ENCODE data around the gene PARD6G.
"Not testable (repeated sequence)": the region's sequence is repeated elsewhere in the genome, so short reads cannot be mapped to it uniquely, and the experiment has no call there.

Gene PARD6G

GRCh38 chr18:80247393-80247841, at the start of gene PARD6G:
Gene PARD6G (minus strand): TSS chr18:80247514. CDS start chr18:80247348, 166 bp downstream.
- DNase-seq, result no peak

- not testable (repeated sequence) for DNase-seq
Observed at GRCh38 chr18:80262241-80263033, 15.1 kb upstream of the PARD6G start.

GRCh38 chr18:80259610-80260009, 12.3 kb upstream of the PARD6G start:
- no peak for DNase-seq

GRCh38 chr18:80258640-80259039, 11.3 kb upstream of the PARD6G start:
- no peak for DNase-seq

- DNase-seq, result not testable (repeated sequence)
Observed at GRCh38 chr18:80257579-80258543, 10.5 kb upstream of the PARD6G start.

DNA sequence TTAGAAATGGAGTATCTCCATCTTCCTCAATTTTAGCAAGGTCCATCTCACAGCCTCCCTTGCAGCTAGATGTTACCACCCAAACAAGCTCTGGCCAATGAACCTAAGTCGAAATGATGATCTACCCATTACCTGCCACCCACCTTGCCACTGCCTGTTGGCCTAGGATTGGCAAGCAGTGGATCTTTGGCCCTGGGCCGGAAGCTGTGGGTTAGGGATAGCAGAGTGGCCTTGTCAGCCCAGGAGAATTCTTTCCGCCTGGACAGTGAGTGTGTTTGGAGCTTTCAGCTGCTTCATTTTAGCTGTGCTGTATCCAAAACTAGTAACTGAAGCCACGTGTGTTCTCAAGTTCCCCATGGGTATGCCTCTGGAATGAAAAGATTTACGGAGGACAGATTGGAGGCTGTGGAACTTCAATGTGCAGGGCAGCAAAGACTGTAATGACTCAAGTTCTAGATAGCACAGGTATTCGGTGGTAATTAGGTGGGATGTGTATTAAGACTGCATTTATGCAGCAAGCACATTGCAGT, 7.7 kb upstream of the PARD6G start:
- no peak for DNase-seq

DNA sequence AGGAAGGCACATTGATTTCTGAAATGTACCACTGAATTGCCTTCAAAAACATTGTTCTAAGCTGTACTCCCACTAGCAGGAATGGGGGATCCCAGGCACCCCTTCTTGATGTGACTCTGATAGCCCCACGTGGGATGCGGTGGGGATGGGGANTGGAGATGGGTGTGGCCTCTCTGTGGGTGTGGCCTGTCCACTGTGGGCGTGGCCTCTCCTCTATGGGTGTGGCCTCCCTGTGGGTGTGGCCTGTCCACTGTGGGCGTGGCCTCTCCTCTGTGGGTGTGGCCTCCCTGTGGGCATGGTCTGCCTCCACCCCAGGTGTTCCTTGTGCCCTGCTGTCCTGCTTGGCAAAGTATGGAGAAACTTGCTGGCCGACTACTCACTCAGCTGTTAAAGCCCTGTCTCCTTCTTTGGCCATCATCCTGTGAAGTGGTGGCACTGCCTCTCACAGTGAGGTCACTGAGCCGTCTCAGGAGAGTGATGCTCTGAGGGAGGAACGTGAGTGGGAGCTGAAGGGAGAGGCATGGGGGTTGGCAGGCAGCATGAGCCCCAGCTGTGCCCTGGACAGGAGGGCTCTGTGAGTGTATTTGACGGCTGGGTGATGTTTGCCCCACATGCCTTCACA, 6.7 kb upstream of the PARD6G start:
- DNase-seq, result no peak

DNA sequence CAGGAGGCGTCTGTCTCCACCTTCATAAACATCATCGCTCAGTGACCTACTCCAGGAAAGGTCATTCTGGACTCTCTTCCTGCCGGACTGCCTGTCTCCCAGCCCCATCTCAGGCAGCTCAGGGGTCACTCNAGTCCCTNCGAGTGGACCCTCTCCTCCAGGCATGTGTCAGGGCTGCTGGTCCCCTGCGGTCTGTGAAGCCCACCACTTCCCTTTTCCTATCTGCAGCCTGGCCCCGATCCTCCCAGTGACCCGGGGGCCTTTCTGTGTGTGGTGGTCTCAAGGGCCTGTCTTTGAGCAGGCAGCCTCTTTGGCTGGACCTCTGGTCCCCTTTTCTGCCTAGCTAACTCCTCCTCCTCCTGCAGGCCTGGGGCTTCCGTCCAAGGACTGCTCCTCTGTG, 5.9 kb upstream of the PARD6G start:
- DNase-seq, result no peak

DNA sequence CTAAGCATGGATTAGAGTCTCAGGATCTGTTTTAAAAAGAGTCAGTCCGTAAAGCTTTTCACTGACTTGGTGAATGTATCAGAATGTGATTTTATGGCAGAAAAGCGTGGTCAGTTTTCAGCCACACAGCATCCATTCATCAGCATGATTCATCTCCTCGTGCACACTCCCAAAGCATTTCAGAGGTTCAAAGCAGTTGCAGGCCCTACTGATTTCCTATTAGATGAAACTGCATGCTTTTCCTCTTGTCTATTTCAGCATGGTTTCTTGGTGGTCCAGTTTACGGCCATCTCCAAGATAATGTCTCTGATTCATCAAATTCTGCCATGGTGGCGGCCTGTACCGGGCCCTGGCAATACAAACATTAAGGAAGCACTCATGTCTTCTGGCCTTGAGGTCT, 4.8 kb upstream of the PARD6G start:
- no peak for DNase-seq

DNA sequence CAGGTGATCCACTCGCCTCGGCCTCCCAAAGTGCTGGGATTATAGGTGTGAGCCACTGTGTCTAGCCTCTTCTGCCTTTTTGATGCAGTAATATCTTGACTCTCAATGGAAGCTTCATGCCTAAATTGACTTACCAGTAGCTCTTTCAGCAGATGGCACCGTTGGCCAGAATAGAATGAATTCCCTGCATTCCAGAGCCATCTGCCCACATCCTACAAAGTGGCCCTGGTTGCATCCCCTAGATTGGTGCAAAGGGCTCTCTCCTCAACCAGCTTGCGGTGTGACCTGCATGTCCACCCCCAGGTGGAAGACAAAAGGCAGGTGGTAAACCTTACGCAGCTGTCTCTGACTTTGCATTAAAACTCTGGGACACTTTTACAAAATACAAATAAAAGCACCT, 4.4 kb upstream of the PARD6G start:
- no peak for DNase-seq

DNA sequence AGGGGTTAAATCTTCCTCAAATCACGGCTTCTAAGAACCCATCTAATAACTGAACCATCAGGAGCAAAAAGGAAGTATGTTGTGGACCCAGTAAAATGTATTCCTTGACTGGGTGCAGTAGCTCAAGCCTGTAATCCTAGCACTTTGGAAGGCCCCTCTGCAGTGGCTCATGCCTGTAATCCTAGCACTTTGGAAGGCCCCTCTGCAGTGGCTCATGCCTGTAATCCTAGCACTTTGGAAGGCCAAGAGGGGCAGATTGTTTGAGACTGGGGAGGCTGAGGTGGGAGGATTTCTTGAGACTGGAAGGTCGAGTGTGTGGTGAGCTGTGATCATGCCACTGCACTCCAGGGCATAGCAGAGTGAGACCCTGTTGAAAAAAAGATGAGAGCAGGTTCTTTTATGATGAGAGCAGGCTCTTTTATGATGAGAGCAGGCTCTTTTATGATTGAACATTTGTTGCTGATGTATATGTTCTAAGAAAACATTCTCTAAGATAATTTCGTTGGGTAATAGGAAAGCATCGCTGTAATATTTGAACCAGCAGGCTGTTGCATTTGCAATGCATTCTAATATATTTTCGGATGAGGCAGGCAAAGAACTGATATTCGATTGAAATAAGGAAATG, 3.5 kb upstream of the PARD6G start:
- DNase-seq, result no peak

DNA sequence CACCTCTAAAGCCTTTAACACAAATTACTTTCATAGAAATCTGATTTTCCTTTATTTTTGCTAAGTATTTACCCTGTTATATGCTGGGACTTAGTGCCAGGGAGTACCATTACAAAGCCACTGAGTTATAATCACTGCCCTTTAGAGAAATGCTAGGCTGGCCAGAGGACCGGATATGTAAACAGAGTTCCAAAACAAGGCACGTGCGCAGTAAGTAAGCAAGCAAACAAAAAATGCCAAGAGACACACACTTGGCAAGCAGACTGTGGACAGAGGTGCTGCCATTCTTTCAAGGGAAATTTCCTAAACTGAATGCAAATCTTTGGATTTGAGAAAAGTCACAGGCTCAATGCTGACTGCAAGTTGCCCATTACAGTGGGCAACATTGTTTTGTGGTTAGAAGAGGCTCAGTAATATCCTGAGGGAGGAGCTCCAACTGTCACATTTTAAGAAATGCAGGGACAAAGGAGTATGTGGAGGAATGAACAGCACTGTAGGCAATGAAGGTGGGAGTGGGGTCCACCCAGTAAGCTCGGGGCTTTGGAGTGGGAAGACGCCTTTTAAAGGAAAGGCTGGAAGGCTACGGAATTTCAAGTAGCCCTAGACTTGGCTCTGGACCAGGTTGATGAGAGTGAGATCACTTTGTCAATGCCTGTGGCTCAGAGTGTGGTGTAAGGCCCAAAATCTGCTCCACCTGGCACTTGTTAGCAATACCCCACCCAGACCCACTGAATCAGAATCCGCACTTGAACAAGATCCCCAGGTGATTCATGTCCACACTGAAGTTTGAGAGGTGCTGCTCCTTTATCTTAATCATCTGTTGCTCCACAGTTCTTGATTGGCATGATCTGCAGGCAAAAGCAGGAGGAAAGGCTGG, 2.1 kb upstream of the PARD6G start:
- DNase-seq, result no peak

- no peak for DNase-seq
Observed at GRCh38 chr18:80246445-80247392, 595 bp downstream of the PARD6G start.

DNA sequence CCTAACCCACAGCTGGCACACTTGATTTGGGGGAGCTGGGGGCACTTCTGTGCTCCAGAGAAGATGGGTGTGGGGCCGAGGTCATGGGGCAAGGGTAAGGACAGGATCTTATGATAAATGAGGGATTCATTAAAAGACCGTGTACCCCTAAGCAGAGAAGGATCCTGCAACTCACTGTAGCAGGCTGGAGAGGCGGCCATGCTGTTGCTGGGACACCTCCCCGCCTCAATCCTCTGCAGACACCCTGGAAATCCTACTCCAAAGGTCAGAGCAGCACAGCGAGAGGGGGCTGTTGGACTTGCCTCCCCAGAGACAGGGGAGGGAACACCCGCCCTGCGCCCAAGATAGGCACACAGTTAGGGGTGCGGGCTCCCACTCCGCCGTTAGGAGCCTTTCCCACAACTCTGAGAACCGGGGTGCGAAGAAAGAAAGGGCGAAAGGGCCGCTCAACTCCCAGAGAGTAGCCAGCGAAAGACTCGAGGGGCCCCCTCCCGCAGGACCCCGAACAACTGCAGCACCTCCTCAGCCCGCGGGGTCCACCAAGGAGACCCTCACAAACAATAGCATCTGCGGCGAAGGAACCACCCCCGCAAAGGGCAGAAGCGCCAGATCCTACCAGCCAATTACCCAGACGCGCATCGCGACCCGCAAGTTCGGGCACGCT, 1.4 kb downstream of the PARD6G start:
- no peak for DNase-seq

DNA sequence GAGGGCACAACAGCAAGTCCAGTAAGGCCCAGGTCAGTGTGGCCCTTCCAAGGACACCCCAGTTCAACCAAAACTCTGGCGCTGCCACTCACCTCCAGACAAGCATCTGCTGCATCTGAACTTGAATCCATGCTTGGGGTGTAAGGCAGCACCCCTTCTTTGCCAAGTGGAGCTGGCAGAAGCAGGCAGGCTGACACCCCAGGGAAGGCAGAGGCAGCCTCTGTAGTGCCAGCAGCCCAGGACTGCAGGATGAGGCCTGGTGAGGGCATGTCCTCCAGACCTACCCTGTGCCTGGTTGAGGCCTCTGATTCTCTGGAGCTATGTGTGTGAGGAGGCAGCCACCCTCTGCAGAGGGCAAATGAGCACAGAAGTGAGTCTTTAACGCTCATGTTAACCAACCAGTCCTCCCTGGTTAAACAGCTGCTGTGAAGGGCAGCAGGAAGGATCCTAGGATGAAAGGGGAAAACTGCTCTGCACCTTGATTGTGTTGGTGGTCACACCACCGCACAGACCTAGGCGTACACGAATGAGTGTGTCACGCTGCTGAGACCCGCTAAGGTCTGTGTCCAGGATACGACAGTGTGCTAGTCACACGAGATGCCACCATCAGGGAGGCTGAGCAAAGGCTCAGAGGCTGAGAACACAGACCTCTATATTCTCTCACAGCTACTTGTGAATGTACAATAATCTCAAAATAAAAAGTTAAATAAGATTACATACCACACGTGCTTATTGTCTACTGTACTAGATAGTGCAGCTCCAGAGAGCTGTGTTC, 2.2 kb downstream of the PARD6G start:
- no peak for DNase-seq

DNA sequence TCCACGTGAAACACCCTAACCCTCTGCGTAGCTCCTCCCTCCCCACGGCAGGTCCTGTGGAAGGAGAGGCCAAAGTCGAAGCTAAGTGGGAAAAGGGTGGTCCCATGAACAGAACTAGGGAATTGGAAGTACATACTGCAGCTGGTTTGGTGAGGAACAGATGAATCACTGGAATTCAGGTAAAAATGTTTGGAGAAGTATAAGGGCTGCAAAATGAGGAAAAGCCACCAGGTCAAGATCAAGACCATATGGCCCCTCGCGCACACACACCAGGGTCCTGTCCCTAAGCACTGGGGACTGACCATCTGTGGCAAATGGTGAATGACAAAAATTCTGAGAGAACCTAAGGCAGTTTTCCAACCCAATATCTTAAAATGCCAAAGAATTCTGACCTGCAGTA, 3.1 kb downstream of the PARD6G start:
- no peak for DNase-seq

- no peak for DNase-seq
Observed at GRCh38 chr18:80243204-80243603, 4.1 kb downstream of the PARD6G start.

GRCh38 chr18:80241919-80242777, 5.2 kb downstream of the PARD6G start:
- DNase-seq, result no peak
